H1 (cell line): ENCODE results near the gene GPC1.

Experiments used
- CHD2 ChIP-seq: IDR thresholded peaks from 2 replicates; pipeline ENCODE4 v1.6.1; 2012; ENCODE audit warnings: low read length, improper control_type of control experiment
- EZH2 ChIP-seq: fragments of 200-600 bp; sonication (generic); IDR thresholded peaks from 2 replicates; pipeline ENCODE4 v1.7.1; 2012; ENCODE audit warnings: low read depth, mild to moderate bottlenecking, moderate library complexity, low read length, inconsistent platforms; ENCODE audit not compliant: severe bottlenecking
- FOSL1 ChIP-seq: IDR thresholded peaks from 2 replicates; pipeline ENCODE4 v1.6.1; 2011; ENCODE audit warnings: mild to moderate bottlenecking, low read depth, low read length, moderate library complexity; ENCODE audit not compliant: insufficient read depth
- GABPA ChIP-seq: IDR thresholded peaks from 2 replicates; pipeline ENCODE4 v1.6.1; 2011; ENCODE audit warnings: mild to moderate bottlenecking, low read length, moderate library complexity, borderline replicate concordance; ENCODE audit not compliant: insufficient read depth
- NRF1 ChIP-seq: IDR thresholded peaks from 2 replicates; pipeline ENCODE4 v1.6.1; 2011; ENCODE audit warnings: mild to moderate bottlenecking, low read depth, low read length, improper control_type of control experiment
- POLR2A ChIP-seq, 2 experiments: IDR thresholded peaks; 1 replicate in 1 of 2; 2 replicates in 1 of 2; pipeline ENCODE4 v1.6.1; 2011; ENCODE audit warnings: low read depth in 2 of 2, low read length in 2 of 2, mild to moderate bottlenecking in 2 of 2; ENCODE audit errors: control extremely low read depth in 1 of 2
- RAD21 ChIP-seq, 2 experiments: IDR thresholded peaks in 1 of 2; conservative IDR thresholded peaks in 1 of 2; 2 replicates each; pipeline ENCODE4 v1.6.1; 2011; ENCODE audit warnings: low read depth in 2 of 2, low read length in 2 of 2, improper control_type of control experiment in 1 of 2, inconsistent platforms in 1 of 2, mild to moderate bottlenecking in 1 of 2, moderate library complexity in 1 of 2
- RFX5 ChIP-seq: IDR thresholded peaks from 2 replicates; pipeline ENCODE4 v1.6.1; 2011; ENCODE audit warnings: low read depth, low read length, improper control_type of control experiment, borderline replicate concordance
- RNF2 ChIP-seq: fragments of 200-900, 300-1000 bp; sonication (generic); IDR thresholded peaks from 2 replicates; pipeline ENCODE4 v1.7.1; 2016; ENCODE audit warnings: borderline replicate concordance, low read depth, mild to moderate bottlenecking, antibody characterized with exemption, low read length; ENCODE audit not compliant: poor library complexity, severe bottlenecking; ENCODE audit errors: missing control alignments
- SRF ChIP-seq: IDR thresholded peaks from 2 replicates; pipeline ENCODE4 v1.6.1; 2011; ENCODE audit warnings: mild to moderate bottlenecking, low read depth, low read length, moderate library complexity
- TF ChIP-seq, protein P1 (sequence below), 3 experiments: IDR thresholded peaks; 1 replicate in 2 of 3; 2 replicates in 1 of 3; pipeline versions ENCODE4 v1.5.1 to v1.6.1; 2011; ENCODE audit warnings: low read length in 3 of 3, mild to moderate bottlenecking in 3 of 3, inconsistent platforms in 2 of 3, low read depth in 1 of 3, moderate library complexity in 1 of 3; ENCODE audit not compliant: insufficient read depth in 1 of 3; ENCODE audit errors: control extremely low read depth in 1 of 3
- TF ChIP-seq, protein P2 (sequence below): IDR thresholded peaks from 2 replicates; pipeline ENCODE4 v1.6.1; 2012; ENCODE audit warnings: inconsistent platforms
- TF ChIP-seq, protein P3 (sequence below): IDR thresholded peaks from 2 replicates; pipeline ENCODE4 v1.6.1; 2011; ENCODE audit warnings: low read depth, mild to moderate bottlenecking, low read length; ENCODE audit not compliant: insufficient read depth

DNA sequence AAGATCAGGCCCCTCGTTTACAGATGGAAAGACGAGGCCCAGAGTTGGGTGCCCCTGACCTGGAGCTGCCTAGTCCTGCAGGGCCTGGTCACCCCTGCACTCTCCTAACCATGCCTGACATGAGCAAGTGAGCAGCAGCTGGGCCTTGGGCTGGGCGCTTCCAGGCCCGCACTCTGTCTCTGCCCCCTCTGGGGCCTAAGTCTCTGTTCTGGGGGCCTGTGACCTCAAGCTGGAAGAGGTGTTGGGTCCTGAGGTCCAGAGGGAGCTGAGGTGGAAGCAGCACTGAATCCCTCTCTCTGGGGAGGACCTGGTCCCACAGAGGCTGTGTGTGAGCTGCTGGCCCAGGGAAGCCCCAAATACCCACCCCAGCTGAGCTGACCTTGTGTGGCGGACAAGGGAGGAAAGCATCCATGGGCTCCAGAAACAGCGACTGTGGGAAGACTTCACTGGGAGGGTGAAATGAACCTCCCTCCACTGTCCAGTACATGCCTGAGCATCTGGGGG is 46.1 kb upstream of the GPC1 start:
- TF ChIP-seq RFX5 (no peak), RNF2 (no peak), RAD21 (IDR thresholded peaks at IDR 0.05 in 1 of 2, conservative IDR thresholded peaks at IDR 0.05 in 1 of 2; ENCODE audit: low read depth in 2 of 2, low read length in 2 of 2) (no peak), GABPA (no peak), SRF (no peak), CHD2 (no peak), FOSL1 (no peak), EZH2 (no peak), POLR2A (IDR thresholded peaks at IDR 0.05; ENCODE audit: control extremely low read depth in 1 of 2, low read depth in 2 of 2, low read length in 2 of 2) (no peak), NRF1 (no peak)
- TF ChIP-seq, protein P1, sequence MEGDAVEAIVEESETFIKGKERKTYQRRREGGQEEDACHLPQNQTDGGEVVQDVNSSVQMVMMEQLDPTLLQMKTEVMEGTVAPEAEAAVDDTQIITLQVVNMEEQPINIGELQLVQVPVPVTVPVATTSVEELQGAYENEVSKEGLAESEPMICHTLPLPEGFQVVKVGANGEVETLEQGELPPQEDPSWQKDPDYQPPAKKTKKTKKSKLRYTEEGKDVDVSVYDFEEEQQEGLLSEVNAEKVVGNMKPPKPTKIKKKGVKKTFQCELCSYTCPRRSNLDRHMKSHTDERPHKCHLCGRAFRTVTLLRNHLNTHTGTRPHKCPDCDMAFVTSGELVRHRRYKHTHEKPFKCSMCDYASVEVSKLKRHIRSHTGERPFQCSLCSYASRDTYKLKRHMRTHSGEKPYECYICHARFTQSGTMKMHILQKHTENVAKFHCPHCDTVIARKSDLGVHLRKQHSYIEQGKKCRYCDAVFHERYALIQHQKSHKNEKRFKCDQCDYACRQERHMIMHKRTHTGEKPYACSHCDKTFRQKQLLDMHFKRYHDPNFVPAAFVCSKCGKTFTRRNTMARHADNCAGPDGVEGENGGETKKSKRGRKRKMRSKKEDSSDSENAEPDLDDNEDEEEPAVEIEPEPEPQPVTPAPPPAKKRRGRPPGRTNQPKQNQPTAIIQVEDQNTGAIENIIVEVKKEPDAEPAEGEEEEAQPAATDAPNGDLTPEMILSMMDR (IDR thresholded peaks at IDR 0.05; ENCODE audit: control extremely low read depth in 1 of 3, insufficient read depth in 1 of 3, low read depth in 1 of 3, low read length in 3 of 3) = no peak
- TF ChIP-seq, protein P2, sequence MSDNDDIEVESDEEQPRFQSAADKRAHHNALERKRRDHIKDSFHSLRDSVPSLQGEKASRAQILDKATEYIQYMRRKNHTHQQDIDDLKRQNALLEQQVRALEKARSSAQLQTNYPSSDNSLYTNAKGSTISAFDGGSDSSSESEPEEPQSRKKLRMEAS = no peak
- TF ChIP-seq, protein P3, sequence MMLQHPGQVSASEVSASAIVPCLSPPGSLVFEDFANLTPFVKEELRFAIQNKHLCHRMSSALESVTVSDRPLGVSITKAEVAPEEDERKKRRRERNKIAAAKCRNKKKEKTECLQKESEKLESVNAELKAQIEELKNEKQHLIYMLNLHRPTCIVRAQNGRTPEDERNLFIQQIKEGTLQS = no peak
